Nephron (organoid): Measurements from ENCODE around the gene DOCK1.

Experiments used
- H3K27ac Mint-ChIP-seq, 3 experiments: 2 replicates each; pipeline ENCODE4 v1.8.0; 2020; ENCODE audit warnings: mixed read lengths in 3 of 3, mild to moderate bottlenecking in 2 of 3, moderate library complexity in 1 of 3
- H3K27me3 Mint-ChIP-seq: 2 replicates; pipeline ENCODE4 v1.8.0; 2021; ENCODE audit warnings: low read depth, mild to moderate bottlenecking, moderate library complexity, mixed read lengths
- H3K36me3 Mint-ChIP-seq: 2 replicates; pipeline ENCODE4 v1.8.0; 2020; ENCODE audit warnings: low read depth, mixed read lengths
- H3K4me1 Mint-ChIP-seq: 2 replicates; pipeline ENCODE4 v1.8.0; 2020; ENCODE audit warnings: mixed read lengths
- H3K4me3 Mint-ChIP-seq, 3 experiments: 2 replicates each; pipeline ENCODE4 v1.8.0; 2020; ENCODE audit warnings: mild to moderate bottlenecking in 3 of 3, mixed read lengths in 3 of 3, moderate library complexity in 2 of 3
- H3K9me3 Mint-ChIP-seq: 2 replicates; pipeline ENCODE4 v1.8.0; 2020; ENCODE audit warnings: mixed read lengths
- CTCF ChIP-seq, 3 experiments: fragments of 200-600 bp; sonication (generic); IDR thresholded peaks; one replicate each; pipeline ENCODE4 v1.5.0; 2021; ENCODE audit warnings: antibody characterized with exemption in 3 of 3; ENCODE audit not compliant: unreplicated experiment in 3 of 3

DOCK1 gene

GRCh38 chr10:127195041-127195506 is 289.8 kb downstream of the DOCK1 start:
- H3K27ac Mint-ChIP-seq, result no peak overlapping the region
- no peak for TF ChIP-seq CTCF (IDR thresholded peaks at IDR 0.05; ENCODE audit: unreplicated experiment in 3 of 3)
- peaks cover 8% of the 10 kb centered on the region for H3K4me1 Mint-ChIP-seq
- peak overlapping the region; percentile 70 to 76 (median 74) for H3K4me3 Mint-ChIP-seq
- H3K36me3 Mint-ChIP-seq, result no peaks in the 10 kb centered on the region
- H3K9me3 Mint-ChIP-seq, result no peaks in the 10 kb centered on the region
- H3K27me3 Mint-ChIP-seq, result peaks cover 61% of the 10 kb centered on the region

GRCh38 chr10:127195571-127196281 is 290.5 kb downstream of the DOCK1 start:
- peaks cover 60% of the 10 kb centered on the region for H3K27me3 Mint-ChIP-seq

GRCh38 chr10:127196282-127197153 is 291.3 kb downstream of the DOCK1 start, which contains the start of gene INSYN2A:
TSS of gene INSYN2A (minus strand) at chr10:127196591. CDS start at chr10:127176395, 20,196 bp downstream.
- Mint-ChIP-seq H3K36me3 (peaks cover 3% of the 10 kb centered on the region), H3K4me3 (peak within 1 kb of the TSS; percentile 84 to 85 (median 85)), H3K27ac (no peak within 1 kb of the TSS), H3K4me1 (peaks cover 8% of the 10 kb centered on the region), H3K27me3 (peaks cover 52% of the 10 kb centered on the region), H3K9me3 (no peaks in the 10 kb centered on the region)
- TF ChIP-seq CTCF (IDR thresholded peaks at IDR 0.05; ENCODE audit: unreplicated experiment in 3 of 3), result peak in 2 of 3 experiments; percentile 21 to 28

More at GRCh38 chr10:127195571-127196281, 290.5 kb downstream of the DOCK1 start:
- H3K36me3 Mint-ChIP-seq, result no peaks in the 10 kb centered on the region
- no peak overlapping the region for H3K27ac Mint-ChIP-seq
- peaks cover 8% of the 10 kb centered on the region for H3K4me1 Mint-ChIP-seq
- TF ChIP-seq CTCF (IDR thresholded peaks at IDR 0.05; ENCODE audit: unreplicated experiment in 3 of 3), result no peak
- H3K4me3 Mint-ChIP-seq, result peak overlapping the region; percentile 30 to 75 (median 65)
- H3K9me3 Mint-ChIP-seq, result no peaks in the 10 kb centered on the region

DNA sequence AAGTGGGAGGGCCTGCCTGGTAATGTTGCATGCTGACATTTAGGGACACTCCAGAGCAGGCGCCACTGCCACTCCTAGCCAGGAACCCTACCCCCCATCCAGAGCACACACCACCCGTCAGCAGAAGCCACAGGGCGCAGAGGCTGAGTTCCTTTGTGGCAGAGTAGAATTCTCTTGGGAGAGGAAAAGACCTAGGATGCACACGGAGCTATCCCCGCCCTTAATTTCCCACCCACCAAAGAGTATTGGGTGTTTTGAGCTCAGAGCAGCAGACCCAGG is 291.9 kb downstream of the DOCK1 start:
- TF ChIP-seq CTCF (IDR thresholded peaks at IDR 0.05; ENCODE audit: unreplicated experiment in 3 of 3), result no peak
- peaks cover 47% of the 10 kb centered on the region for H3K27me3 Mint-ChIP-seq
- no peak overlapping the region for H3K27ac Mint-ChIP-seq
- no peaks in the 10 kb centered on the region for H3K9me3 Mint-ChIP-seq
- peak overlapping the region; percentile 84 to 85 (median 85) for H3K4me3 Mint-ChIP-seq
- H3K36me3 Mint-ChIP-seq, result peaks cover 3% of the 10 kb centered on the region
- H3K4me1 Mint-ChIP-seq, result peaks cover 8% of the 10 kb centered on the region

GRCh38 chr10:127198307-127198706 is 293.1 kb downstream of the DOCK1 start:
- peaks cover 41% of the 10 kb centered on the region for H3K27me3 Mint-ChIP-seq
- H3K9me3 Mint-ChIP-seq, result no peaks in the 10 kb centered on the region
- H3K27ac Mint-ChIP-seq, result no peak overlapping the region
- no peak for TF ChIP-seq CTCF (IDR thresholded peaks at IDR 0.05; ENCODE audit: unreplicated experiment in 3 of 3)
- H3K4me3 Mint-ChIP-seq, result peak overlapping the region; percentile 19 to 73 (median 67)
- H3K36me3 Mint-ChIP-seq, result peaks cover 10% of the 10 kb centered on the region
- H3K4me1 Mint-ChIP-seq, result peaks cover 8% of the 10 kb centered on the region
